SK-N-MC (cell line): Measurements from ENCODE around the gene ZBTB7C.

Experiments used
- EZH2 ChIP-seq: fragments of 200-600 bp; sonication (generic); IDR thresholded peaks from one replicate; pipeline ENCODE4 v1.6.1; 2017; ENCODE audit warnings: antibody characterized with exemption
- POLR2AphosphoS5 ChIP-seq: IDR thresholded peaks from 2 replicates; pipeline ENCODE4 v1.6.1; 2012; ENCODE audit warnings: mild to moderate bottlenecking, low read depth, low read length, borderline replicate concordance

- TF ChIP-seq POLR2AphosphoS5: no peak
- no peak for TF ChIP-seq EZH2
Measured at GRCh38 chr18:48033790-48034650, 375.2 kb downstream of the ZBTB7C start.
